Skeletal muscle cell (primary cell): ENCODE results near the gene KRTAP10-11.
"Not testable (repeated sequence)": the region's sequence is repeated elsewhere in the genome, so short reads cannot be mapped to it uniquely, and the experiment has no call there.

Source experiments
- DNase-seq: peaks from one replicate; pipeline ENCODE4 v3.0.0-alpha.2; 2010; ENCODE audit warnings: low read depth
- H3K4me3 ChIP-seq: 2 replicates; pipeline ENCODE4 v1.5.1; 2011; ENCODE audit warnings: low read depth, mild to moderate bottlenecking, control low read depth, low read length, moderate library complexity

Gene KRTAP10-11

DNA sequence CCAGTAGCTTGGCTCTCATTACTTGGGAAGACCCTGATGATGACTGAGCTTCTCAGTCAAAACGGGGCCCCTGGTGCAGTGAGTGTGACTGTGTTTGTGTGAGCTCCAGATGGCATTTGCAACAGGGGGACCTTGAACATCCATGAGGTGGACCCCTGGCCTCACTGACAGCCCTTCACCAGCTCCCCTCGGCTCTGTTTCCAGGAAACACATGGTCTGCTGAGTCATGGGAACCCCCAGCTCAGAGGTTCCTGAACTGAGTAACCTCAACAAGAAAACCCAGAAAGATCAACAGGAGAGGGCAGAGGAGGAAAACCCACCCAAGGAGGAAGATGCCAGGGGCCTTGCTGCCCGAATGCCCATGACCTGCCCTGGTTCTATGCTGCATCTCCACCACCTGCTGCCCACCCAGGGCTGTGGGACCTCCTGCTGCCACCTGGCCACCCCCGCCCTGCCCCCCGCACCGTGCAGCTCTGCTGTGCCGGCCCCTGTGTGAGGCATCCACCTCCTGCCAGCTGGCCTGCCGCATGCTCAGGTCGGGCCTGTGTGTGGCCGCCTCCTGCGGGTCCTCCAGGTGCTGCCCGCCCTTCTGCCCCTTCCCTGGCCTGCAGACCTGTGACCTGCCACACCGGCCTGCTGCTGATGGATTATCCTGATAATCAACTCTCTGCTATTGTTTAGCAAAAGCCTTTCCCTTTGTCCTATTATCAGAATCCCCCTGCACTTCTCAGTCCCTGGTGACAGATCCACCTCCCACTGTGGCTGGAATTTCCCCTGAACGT, 40.0 kb downstream of the KRTAP10-11 start:
- no peak overlapping the region for H3K4me3 ChIP-seq
- no peak for DNase-seq

DNA sequence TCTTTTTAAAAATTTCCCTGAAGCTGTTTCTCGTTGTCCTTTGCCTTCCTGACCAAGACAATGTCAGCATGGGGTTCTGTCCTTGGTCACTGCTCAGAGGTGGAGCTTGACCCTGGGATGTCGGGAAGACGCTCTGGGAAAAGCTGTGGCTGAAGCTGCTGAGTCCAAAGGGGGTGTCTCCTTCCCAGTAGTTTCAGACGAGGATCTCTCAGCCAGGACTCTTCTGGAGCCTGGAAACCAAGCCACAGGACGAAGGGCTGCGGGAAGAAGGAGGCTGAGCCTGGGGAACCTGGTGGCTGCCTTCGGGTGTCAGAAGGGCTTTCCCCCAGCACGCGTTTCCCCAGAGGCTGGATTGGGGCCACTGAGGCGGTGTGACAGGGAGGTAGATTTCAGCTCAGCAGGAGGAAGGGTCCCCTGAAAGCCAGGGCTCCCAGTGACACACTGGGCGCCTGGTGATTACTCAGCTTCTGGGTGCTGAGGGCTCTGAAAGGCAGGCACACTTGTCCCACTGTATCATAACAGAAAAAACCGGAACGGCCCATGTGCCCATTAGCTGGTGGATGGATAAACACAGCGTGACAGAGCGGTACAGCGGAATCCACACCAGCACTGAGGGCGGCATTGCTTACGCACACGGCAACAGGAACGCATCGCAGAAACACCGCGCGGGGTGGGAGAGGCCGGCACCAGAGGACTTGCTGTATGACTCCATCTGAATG, 40.8 kb downstream of the KRTAP10-11 start:
- H3K4me3 ChIP-seq = no peak overlapping the region
- DNase-seq = no peak

DNA sequence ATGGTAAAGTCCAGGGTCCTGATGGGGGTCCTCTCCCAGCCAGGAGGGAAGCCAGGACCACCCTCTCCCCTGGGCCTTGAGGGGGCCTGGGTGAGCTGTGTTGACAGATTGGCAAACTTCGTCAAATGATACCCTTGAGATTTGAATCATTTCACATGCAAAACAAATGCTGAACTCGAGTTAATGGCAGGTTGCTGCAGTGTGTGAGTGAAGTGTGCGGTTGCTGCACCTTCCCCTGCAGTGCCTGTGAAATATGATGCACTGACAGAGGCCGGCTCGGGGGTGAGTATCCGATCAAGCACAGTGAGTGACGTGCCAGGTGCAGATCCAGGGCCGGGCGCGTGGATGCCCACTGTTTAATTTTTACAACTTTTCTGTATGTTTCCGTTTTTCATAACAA, 41.5 kb downstream of the KRTAP10-11 start:
- DNase-seq = no peak
- H3K4me3 ChIP-seq = no peak overlapping the region

DNA sequence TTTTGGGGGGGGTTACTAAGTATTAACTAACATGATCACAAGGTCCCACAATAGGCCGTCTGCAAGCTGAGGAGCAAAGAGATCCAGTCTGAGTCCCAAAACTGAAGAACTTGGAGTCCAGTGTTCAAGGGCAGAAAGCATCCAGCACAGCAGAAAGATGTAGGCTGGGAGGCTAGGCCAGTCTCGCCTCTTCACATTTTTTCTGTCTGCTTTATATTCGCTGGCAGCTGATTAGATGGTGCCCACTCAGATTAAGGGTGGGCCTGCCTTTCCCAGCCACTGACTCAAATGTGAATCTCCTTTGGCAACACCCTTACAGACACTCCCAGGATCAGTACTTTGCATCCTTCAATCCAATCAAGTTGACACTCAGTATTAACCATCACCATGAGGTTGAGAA, 43.5 kb downstream of the KRTAP10-11 start:
- DNase-seq = not testable (repeated sequence)

DNA sequence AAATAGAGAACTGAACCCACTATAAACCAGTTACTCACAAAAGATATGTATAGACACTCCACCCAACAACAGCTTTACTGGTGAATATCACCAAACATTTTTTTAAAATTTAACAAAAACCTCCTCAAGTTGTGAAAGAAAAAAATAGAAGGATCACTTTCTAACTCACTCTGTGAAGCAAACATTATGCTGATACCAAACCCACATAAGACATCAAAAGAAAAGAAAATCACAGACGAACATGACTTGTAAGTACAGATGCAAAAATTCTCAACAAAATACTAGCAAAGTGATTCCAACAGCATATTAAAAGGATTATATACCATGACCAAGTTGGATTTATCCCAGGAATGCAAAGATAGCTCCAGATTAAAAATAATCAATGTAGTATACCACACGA, 45.5 kb downstream of the KRTAP10-11 start:
- DNase-seq = no peak

More for the DNA sequence above, 43.5 kb downstream of the KRTAP10-11 start:
- H3K4me3 ChIP-seq = not testable (repeated sequence)

DNA sequence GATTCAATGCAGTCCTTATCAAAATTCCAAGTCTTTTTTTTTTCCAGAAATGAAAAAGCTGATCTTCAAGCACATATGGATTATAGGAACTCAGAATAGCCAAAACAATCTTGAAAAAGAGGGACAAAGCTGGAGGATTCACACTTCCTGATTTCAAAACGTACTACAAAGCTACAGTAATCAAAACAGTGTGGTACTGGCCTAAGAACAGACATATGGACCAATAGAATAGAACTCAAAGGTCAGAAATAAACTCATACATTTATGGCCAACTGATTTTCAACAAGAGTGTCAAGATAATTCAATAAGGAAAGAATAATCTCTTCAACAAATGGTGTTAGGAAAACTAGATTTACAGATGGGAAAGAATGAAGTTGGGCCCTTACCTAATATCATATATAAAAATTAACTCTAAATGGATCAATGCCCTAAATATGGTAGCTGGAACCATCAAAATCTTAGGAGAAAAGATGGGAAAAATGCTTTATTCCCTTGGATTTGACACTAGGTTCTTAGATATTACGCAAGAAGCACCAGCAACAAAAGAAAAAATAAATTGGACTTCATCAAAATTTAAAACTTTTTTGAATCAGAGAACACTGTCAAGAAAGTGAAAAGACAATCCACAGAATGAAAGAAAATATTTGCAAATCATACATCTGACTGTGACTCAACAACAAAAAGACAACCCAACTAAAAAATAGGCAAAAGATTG, 46.7 kb downstream of the KRTAP10-11 start:
- no peak overlapping the region for H3K4me3 ChIP-seq

More for the DNA sequence above, 45.5 kb downstream of the KRTAP10-11 start:
- H3K4me3 ChIP-seq = no peak overlapping the region

DNA sequence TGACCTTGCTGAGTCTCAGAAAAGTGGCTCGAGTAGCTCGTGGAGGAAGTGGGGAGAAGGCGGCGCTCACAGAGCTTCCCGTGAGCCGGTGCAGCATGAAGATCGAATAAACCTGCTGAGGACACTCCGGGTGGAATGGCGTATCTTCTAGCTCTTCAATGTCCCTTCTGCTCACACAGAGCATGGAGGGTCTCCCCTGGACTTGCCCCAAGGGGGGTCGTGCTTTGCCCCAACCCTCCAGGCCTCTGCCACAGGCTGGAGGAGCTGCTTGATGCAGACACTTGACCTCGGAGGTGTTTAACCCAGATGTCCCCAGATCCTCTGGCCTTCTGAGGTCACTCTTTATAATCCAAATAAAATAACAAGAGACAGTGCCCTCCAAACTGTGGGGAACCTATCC, 48.6 kb downstream of the KRTAP10-11 start:
- DNase-seq = no peak
- H3K4me3 ChIP-seq = no peak overlapping the region

More for the DNA sequence above, 46.7 kb downstream of the KRTAP10-11 start:
- no peak for DNase-seq

DNA sequence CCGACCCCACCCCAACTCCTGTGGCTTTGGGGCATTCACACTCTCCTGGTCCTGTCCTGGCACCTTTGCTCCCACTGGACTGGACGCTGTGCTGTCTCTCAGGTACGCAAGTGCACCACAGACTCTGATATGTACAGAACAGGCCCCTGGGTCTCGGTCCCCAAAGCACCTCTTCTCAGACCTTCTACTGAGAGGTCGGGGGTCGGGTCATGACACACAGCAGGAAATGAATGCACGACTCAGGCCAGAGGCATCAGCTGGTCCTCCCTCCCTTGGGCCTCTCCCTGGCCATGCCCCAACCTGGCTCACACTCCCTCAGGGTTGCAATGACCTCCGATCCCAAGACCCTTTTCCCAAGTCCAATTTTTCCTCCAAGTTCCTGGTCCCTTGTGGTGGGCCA, 49.0 kb downstream of the KRTAP10-11 start:
- DNase-seq = no peak
- H3K4me3 ChIP-seq = no peak overlapping the region

DNA sequence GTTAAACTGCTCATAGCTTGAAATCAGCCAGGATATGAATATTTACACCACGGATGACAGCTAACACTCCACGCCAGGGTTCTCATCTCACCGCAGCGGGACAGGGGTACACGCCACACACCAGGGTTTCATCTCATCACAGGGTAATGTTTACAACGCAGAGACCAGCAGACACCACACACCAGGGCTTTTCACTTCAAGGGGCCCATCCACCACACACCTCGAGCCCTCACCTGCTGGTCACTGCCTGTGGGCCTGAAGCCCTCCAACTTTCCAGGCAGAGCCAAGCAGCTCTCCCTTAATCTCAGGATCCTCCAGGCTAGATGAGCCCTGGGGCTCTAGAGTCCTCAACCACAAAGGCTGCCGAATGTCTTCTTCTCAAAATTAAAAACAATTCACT, 49.4 kb downstream of the KRTAP10-11 start:
- no peak for DNase-seq
- no peak overlapping the region for H3K4me3 ChIP-seq

DNA sequence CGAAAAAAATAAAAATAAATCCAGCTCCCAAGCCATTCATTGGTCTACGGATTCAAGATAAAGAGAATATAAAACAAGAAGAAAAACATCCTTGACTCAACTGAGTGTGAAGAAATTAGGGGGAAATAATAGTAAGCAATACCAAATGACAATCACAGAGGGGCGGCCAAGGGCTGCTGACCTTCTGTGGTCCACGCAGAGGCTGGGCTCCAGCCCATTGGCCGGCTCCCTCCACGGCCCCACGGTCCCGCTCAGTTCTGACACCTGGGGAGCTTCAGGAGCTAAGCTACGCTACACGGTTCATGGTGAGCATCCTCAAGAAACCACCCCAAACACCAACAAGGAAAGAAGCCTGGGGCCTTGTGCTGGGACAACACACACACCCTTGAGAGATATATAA, 50.4 kb downstream of the KRTAP10-11 start:
- DNase-seq = no peak
- H3K4me3 ChIP-seq = no peak overlapping the region
